GM18499 (cell line): ENCODE results near the gene CAPZA1.

Source experiments
- ATAC-seq: cut with Tn5 transposase; IDR thresholded peaks from one replicate; pipeline ENCODE4 v1.9.1; 2021; ENCODE audit warnings: moderate number of reproducible peaks; ENCODE audit not compliant: insufficient read depth, unreplicated experiment

CAPZA1 gene

DNA sequence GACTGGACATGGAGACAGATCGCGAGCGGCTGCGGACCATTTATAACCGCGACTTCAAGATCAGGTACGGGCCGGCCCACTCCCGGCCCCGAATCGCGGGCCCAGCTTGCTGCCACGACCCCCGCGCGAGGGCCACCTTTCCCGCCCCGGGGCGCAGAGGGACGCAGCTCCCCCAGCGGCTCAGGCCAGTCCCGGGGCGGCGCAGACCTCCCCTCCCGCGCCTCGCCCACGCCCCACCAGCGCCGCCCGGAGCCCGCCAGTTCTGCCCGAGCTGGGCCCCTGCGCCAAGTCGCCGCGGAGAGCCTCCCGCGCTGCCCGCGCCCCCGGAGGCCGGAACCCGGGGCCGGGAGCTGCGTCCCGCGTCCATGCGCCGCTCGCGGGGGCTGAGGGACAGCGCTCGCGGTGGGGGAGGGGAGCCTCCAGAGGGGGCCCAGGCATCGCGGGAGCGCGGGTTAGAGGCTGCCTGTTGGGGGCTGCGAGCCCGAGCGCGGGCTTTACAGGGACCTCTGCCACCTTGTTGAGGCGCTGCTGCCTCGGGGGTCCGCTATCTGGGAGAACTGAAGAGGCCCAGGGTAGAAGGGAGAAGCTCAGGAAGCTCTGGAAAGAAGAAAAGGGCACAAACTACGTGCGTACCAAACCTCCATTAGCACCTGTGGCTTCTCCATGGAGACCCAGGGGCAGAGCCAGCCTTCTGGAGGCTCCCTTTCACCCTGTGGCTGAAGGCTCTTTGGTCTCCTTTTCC is 55.5 kb downstream of the CAPZA1 start:
- no peak for ATAC-seq

DNA sequence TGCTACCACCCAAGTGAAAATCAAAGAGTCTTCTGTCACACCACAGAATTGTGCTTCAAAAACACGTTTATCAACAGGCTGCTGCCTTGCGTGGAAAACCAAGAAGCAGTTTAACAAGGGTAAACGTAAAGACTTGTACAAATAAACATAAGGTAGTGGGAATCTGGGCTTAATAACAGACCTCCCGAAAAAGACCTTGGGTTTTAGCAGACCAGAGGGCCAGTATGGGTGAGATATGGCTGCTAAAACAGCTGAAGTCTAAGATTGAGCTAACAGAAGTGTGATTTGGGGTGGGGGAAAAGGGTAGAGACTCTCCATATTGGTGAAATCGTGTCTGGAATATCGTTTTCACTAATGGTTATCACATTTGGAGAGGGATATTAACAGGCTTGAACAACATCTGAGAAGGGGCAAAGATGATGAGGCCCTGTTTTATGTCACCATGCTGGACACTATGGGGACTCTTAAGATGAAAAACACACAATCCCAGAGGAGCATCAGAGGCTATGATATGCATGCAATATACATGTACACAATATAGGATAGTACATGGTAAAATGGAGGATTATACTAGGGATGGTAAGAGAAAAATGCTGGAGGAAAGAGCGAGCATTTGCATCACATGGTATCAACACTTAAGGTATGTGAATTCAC is 56.2 kb downstream of the CAPZA1 start:
- ATAC-seq, result no peak

DNA sequence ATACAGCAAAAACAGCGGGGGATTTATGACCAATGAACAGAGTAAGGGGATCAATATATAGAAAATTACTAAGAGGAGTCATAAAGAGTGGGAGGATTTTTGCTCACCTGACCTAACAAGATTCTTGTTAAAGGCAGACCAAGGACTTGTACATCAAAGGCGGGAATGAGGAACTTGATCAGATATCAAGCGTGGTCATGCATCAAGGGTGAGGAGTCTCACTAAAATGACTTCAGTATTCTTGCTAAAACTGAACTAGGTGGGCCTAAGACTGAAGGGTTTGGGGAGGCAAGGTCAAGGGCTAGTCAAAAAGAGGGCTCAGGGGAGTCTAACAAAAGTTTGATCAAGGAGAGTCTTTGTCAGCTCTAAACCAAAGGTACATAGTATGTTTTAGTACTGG is 56.9 kb downstream of the CAPZA1 start:
- no peak for ATAC-seq

DNA sequence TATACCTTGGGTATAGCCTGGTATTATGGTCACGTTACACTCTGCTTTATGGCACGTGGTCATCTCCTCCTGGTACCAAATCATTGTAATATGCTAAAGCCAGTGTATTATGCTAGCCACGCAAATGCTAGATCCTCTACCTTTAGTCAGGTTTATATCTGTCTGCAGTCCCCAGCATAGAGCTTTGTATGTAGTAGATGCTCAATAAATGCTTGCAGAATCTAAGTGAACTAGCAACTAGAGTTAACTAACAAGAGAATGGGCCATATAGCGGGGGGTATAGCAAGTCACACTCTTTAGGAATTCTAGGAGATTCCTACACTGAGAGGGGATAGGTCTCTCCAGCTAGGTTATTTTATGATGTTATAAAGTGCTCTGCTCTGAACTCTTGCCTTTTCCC is 57.9 kb downstream of the CAPZA1 start:
- ATAC-seq, result no peak

DNA sequence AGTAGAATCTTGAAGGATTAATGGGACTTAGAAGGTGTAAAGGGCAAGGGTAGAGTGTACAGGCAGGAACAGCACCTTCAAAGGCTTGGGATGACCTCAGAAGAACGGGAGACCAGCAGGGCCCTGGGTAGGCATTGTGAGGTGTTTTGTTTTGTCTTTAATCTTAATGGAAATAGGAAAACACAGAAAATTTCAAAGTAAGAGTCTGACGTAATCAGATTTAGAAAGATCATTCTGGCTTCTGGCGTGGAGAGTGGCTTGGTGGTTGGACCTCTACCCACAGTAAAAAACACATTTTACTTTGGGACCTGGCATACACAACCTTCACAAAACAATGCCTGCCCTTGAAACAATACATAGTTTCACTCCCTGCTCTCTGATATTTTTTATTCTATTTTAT is 59.0 kb downstream of the CAPZA1 start:
- no peak for ATAC-seq

DNA sequence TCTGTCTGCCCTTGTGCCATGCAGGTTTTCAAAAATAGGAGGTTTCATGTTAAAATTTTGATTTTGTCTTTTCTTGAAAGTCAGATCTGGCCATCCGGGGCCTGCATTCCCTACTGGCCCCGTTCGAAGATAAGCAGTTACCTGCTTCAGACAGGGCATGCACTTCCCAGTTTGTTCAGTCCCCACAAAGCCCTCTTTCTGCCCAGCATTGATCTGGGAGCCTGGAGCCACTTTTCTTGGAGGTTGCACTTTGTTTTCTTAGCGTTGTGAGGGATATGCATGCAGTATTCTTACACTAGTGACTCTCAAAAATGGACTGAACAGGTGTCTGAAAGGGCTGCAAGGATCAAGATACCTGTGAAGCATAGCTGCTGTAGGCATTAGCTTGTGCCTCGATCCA is 66.3 kb downstream of the CAPZA1 start:
- no peak for ATAC-seq

DNA sequence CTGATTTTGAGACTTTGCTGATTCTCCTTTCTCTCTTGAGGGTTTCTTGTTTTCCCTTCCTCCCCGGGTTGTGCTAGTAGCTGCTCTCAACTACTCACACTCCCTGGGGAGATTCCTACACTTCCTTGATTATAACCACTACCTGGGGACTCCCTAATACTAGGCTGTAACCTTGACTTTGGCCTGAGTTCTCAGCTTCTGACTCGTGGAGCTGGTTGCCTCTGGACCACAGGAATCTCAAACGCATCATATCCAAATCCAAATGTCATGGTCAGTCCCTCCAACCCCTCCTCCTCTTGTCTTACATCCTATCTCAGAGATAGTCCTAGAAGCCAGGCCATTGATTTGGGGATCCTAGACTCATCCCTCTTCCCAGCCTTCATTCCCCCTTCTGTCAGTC is 66.8 kb downstream of the CAPZA1 start:
- ATAC-seq, result no peak

DNA sequence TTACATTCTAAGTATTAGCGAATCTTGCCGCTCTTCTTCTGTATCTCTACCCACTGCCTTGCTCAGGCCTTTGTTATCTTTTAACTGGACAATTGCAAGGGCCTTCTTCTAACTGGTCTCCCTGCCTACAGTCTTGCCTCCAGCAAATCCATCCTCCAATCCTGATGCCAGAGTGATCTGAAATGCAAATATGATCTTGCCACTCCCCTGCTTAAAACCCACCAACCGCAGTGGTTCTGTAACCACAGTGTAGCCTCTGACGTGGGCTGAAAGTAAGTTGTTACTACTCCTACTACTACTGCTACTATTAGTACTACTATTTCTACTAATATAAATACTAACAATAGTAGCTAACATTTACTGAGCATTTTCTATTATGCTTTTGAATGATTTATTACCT is 67.2 kb downstream of the CAPZA1 start:
- ATAC-seq, result no peak

DNA sequence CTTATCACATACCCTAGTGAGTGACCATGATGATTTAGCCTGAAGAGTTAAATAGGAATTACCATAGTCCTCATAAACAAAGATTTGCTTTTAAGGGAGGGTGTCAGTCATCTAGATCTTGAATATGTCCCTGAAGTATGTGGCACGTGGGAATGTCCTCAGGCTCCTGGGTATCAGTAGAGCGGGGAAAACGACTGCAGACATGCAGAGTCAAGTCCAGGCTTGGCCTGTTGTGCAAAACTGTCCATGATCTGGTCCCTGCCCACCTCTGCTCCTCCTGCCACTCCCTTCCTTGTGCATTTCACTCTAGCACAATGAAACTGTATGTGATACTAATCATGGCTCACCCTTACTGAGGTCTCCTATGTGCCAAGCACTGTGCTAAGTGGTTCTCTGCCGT is 67.7 kb downstream of the CAPZA1 start:
- ATAC-seq, result no peak

DNA sequence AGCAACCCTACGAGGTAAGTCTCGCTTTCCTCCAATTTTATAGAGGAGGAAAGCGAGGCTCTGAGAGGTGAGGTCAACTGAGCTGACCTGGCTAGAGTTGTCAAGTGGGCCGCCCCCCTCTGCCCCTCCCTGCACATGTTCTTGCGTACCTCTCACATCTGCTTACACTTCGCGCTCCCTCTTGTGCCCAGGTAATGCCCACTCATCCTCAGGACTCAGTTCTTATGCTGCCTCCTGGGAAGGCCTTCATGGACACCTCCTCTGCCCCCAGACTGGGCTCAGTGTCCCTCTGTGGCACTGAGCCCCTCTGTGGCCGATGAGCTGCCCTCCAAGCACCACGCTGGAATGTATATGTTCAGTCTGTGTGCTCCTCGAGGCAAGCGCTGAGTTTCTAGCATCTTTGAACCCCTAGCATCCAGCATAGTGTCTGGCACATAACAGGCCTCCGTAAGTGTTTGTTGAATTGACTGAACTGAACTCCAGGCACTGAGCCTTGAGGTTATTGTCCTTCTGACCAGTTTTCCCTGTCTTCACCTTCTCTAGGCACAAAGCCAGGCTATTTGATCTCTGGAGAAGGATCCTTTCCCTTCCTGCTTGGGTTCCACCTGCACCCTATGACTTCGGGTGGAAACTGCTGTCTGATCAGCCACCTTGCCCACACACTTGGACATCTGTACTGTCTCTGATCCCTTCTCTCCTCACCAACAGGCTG is 68.3 kb downstream of the CAPZA1 start:
- no peak for ATAC-seq

DNA sequence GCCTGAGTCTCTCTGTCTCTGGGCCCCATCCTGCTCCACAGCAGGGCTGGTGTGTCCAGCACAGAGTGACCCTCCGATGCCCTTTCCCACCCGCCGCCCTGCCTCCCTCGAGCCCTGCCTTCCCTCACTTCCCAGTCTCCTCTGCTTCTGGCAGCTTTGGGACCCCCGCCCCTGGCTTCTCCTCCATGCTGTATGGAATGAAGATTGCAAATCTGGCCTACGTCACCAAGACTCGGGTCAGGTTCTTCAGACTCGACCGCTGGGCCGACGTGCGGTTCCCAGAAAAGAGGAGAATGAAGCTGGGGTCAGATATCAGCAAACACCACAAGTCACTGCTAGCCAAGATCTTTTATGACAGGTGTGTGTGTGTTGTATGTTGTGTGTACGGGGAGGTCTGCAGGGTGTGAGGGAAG is 69.2 kb downstream of the CAPZA1 start:
- no peak for ATAC-seq

DNA sequence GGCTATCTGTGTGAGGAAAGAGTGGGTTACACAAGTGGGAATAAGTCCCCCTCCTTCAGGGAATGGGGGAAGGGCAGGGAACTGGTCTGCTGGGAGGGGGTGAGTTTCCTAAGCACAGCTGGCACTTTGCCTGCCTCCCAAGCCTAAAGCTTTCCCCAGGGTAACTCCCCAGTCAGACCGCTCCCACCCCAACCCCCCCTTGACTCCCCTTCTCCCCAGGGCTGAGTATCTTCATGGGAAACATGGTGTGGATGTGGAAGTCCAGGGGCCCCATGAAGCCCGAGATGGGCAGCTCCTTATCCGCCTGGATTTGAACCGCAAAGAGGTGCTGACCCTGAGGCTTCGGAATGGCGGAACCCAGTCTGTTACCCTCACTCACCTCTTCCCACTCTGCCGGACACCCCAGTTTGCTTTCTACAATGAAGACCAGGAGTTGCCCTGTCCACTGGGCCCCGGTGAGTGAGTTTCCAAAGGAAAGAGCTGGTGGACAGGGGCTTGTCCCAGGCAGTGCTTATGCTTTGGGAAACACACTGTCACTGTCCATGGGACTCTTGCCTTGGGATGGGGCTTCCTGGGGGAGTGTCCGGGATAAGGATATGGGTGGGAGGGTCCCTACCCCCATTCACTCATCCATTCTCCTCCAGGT is 69.7 kb downstream of the CAPZA1 start:
- no peak for ATAC-seq

DNA sequence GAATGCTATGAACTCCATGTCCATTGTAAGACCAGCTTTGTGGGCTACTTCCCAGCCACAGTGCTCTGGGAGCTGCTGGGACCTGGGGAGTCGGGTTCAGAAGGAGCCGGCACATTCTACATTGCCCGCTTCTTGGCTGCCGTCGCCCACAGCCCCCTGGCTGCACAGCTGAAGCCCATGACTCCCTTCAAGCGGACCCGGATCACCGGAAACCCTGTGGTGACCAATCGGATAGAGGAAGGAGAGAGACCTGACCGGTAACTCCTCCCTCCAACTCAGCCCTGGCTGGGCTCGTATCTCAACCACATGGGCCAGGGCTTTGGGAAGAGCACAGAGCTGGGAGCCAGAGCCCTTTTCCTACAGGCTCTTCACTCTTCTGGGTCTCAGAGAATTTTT is 70.2 kb downstream of the CAPZA1 start:
- no peak for ATAC-seq

DNA sequence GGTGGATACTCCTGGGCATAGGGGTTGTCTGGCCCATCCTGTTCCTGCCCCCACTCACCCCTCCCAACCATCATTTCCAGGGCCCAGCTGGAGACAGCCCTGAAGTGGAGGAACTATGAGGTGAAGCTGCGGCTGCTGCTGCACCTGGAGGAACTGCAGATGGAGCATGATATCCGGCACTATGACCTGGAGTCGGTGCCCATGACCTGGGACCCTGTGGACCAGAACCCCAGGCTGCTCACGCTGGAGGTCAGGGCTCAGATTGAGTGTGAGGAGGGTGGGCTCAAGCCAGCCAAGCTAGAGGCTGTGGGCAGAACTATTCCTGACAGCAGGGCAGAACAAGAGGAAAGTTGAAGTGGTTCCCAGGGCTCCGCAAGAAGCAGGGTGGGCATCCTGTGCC is 73.0 kb downstream of the CAPZA1 start:
- ATAC-seq, result no peak

DNA sequence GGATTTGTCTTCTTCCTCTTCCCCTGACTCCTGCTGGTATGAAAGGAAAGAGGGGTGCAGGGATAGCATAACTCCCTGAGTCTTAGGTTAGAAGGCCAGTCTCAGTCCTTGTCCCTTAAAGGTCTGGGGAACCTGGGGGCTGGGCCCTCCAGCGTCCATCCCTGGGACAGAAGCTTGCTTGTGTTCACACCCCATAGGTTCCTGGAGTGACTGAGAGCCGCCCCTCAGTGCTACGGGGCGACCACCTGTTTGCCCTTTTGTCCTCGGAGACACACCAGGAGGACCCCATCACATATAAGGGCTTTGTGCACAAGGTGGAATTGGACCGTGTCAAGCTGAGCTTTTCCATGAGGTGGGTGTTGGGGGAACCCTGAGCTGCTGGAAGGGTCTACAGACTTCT is 74.2 kb downstream of the CAPZA1 start:
- ATAC-seq, result no peak

DNA sequence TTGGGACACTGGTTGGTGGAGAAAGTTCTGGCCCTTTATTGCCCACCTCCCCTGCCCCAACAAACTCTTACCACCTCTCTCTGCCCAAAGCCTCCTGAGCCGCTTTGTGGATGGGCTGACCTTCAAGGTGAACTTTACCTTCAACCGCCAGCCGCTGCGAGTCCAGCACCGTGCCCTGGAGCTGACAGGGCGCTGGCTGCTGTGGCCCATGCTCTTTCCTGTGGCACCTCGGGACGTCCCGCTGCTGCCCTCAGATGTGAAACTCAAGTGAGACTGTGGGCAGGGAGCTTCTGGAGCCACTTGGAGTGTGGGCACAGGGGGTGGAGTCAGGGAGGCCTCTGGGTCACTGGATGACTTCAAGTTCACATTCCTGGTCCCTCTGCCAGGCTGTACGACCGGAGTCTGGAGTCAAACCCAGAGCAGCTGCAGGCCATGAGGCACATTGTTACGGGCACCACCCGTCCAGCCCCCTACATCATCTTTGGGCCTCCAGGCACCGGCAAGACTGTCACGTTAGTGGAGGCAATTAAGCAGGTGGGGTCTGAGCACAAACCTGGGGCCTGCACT is 74.8 kb downstream of the CAPZA1 start:
- ATAC-seq, result no peak

DNA sequence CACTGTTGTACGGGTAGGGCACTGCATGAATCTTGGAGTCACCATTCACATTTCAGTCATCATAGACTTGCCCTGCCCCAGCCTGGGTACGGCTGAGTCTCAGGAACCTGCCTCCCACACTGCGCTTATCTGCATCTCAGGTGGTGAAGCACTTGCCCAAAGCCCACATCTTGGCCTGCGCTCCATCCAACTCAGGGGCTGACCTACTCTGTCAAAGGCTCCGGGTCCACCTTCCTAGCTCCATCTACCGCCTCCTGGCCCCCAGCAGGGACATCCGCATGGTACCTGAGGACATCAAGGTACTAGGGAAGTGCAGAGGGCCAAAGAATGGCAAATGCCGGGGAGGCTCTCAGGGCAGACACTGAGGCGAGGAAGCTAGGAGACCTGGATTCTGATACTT is 75.6 kb downstream of the CAPZA1 start:
- ATAC-seq, result no peak

DNA sequence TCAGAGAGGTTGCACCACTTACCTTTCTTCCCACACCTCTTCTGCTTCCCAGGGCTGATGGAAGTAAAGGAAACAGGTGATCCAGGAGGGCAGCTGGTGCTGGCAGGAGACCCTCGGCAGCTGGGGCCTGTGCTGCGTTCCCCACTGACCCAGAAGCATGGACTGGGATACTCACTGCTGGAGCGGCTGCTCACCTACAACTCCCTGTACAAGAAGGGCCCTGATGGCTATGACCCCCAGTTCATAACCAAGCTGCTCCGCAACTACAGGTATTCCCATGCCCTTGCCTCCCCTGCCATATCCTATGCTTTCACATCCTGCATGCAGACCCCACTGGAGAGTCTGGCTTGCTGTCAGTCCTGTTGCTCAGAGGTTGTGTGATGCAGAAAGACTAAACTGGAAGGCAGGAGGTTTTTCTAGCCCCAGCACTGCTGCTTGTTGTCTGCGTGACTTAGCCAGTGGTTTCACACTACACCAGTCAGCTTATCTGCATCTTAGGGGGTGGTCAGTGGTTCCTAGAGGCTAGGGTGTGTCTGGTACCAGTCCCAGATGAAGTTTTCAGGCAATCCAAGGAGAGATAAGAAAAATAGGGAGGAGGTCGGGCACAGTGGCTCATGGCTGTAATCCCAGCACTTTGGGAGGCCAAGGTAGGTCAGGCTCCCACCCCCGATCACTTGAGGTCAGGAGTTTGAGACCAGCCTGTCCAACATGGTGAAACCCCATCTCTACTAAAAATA is 77.1 kb downstream of the CAPZA1 start:
- no peak for ATAC-seq

DNA sequence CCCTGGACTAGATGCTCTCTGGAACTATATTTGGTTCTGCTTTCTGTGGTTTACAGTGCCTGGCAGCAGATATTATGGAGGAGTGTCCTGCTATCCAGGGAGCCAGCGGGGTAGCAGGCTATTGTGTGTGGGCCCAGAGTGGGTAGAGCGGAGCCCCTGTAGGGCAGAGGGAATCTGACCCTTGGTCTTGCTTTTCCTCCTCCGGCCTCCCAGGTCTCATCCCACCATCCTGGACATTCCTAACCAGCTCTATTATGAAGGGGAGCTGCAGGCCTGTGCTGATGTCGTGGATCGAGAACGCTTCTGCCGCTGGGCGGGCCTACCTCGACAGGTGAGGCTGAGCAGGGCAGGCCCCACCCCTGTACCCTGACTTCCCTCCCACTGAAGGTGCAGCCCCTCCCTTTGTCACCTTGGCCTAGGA is 78.2 kb downstream of the CAPZA1 start:
- ATAC-seq, result no peak
